Occipital lobe (tissue), 2 donors: ENCODE results near the gene ASS1. TPM values are rescaled to one million over a fixed set of nuclear protein-coding genes. Genes with fewer than 3 reads are reported as not detected.
A peak's percentile ranks its signal among the peaks of the same experiment; 100 is the strongest.
"Not testable (repeated sequence)": the region's sequence is repeated elsewhere in the genome, so short reads cannot be mapped to it uniquely, and the experiment has no call there.

Experiments
- DNase-seq: peaks from one replicate; lab custom pipeline; 2025; lab: John Stamatoyannopoulos, UW
- total RNA-seq: library from RNA; depleted of rRNA; stranded (reverse); fragments of >200 nt; gene quantifications from one replicate; pipeline ENCODE4 v1.2.3, GENCODE V29; 2014

ASS1 gene
- total RNA-seq, 1 donor from 2014 or later: 9.8 TPM

GRCh38 chr9:130433947-130434262 is 10.9 kb upstream of the ASS1 start:
- no peak for DNase-seq

- DNase-seq: not testable (repeated sequence)
Measured at GRCh38 chr9:130434656-130435055, 10.1 kb upstream of the ASS1 start.

- DNase-seq: no peak
Measured at GRCh38 chr9:130437011-130437789, 7.6 kb upstream of the ASS1 start.

DNA sequence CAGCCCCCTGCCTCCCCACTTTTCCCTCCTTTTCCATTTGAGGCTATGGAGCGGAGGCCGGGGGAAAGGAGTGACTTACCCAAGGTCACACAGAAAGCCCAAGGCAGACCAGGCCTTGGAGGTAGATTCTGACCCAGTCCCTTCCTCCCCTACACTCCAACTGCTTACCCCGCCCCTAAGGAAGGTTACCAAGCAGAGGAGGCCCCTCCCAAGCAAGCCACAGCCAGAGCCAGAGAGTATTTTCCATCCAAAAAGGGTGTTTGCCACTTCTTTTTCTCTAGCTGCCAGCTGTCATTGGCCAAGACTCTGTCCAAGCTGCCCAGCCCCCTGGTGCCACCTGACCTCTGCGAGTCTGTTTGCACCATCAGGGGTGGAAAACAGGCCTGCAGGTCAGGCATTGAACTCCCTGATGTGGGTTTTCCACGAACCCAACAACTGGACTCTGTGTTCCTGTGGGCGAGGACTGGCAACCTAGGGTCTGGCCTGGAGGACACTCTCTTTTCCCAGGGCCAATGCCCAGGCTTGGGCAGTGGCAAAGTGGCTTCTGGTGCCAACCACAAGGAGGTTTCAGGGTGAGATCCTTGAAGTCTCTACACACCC is 6.3 kb upstream of the ASS1 start:
- DNase-seq: no peak

GRCh38 chr9:130441031-130441430 is 3.7 kb upstream of the ASS1 start:
- DNase-seq: no peak

DNA sequence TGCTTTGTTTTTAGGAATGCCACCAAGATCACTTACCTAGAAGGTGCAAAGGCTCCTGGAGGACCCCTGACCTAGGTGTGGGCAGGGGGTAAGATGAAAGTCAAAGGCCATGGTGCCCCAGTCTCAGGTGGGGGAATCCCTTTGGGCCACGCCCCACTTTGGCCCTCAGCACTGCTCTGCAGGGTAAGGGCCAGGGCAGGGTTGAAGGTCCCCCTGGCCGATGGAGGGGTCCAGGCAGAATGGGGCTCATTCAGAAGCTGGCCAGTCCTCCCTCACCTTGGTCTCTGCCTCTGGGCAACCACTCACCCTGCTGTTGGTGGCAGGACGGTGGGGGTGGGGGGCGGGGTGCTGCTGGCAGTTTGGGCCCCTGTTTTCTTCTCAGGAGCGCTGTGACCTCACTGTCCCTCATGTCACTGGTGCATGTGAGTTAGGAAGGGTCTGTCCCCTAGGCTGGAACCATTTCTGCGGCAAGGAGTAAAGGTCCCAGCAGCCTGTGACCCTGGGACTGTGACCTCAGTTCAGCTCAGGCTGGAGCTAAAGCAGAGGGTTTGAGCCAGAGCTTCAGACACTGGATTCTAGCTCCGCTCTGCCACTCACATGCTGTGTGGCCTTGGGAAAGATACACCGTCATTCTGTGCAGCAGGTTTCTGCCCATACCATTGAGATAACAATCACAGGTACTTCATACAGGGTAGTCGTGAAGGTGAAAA is 1.9 kb upstream of the ASS1 start:
- DNase-seq: no peak

DNA sequence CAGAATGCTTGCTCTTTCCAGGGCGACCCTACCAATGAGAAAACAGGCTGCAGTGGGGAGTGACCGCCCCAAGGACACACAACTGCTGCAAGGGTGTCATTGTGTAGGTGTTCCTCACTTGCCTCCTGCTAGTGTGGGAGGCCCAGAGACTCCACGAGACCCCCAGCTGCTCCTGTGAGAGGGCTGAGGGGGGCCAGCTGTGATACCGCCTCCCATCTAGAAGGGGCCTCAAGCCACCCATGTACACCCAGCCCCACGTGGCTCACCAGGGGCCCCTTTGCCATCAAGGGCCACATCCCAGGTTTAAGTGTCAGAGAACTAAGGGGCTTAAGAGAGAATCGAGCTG is 1.3 kb upstream of the ASS1 start:
- DNase-seq: no peak

DNA sequence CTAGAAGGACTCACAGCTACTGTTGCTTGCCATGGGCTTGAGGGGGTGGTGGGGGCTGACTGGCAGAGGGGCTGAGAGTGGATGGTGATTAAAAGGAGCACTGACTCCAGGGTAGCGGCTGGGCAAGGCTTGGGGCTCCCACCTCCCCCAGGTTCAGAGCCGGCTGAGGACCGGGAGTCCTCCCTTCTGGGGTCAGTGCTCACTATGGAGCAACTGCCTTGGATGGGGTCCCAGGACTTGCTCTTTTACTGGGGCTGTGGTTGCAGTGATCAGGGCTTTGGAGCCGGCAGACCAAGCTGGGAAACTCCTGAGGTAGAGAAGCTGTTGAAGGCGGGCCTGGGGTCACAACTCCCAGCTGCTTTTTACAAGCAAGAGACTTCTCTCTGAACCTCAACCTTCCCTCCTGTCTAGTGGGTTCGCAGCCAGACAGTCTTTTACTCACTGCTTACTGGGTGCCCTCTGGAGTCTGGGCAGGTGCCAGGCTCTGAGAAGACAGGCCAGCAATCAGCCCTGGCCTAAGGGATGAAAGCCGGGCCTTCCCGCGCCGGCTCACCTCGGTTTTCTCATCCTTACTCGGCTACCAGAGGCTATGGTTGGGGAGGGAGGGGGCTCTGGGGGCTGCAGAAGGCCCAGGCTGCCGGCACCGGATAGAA is 795 bp upstream of the ASS1 start:
- no peak for DNase-seq

DNA sequence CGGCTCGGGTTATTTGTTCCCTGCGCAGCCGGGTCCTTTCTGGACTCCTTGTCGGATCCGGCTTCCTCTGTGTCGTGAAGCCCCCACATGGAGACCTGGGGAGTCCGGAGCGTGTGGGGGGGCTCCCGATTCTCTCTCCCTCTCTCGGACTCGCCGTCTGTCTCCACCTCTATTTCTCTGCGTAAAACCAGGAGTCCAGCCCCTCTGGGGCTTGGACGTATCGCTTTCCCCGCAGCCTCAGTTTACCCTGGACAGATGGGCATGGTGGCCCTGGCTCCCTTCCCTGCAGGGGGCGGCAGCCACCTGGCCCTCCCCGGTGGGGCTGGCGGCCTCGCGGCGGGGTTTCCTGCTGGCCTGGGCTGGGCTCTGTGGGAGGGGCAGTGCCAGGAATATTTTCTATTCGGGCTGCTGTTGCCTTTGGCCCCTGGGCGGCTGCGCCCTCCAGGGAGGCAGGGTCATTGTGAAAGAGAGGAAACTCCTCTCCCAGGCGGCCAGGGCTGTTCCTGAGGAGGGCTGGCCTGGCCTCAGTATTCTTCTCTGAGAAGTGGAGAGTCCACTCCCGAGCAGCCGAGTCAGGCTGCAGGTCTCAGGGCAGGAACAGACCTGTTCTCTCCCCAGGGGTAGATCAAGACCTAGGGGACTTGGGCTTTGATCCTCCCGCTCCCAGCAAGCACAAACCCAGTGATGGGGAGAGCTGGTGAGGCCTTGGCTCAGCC is 665 bp downstream of the ASS1 start:
- no peak for DNase-seq

DNA sequence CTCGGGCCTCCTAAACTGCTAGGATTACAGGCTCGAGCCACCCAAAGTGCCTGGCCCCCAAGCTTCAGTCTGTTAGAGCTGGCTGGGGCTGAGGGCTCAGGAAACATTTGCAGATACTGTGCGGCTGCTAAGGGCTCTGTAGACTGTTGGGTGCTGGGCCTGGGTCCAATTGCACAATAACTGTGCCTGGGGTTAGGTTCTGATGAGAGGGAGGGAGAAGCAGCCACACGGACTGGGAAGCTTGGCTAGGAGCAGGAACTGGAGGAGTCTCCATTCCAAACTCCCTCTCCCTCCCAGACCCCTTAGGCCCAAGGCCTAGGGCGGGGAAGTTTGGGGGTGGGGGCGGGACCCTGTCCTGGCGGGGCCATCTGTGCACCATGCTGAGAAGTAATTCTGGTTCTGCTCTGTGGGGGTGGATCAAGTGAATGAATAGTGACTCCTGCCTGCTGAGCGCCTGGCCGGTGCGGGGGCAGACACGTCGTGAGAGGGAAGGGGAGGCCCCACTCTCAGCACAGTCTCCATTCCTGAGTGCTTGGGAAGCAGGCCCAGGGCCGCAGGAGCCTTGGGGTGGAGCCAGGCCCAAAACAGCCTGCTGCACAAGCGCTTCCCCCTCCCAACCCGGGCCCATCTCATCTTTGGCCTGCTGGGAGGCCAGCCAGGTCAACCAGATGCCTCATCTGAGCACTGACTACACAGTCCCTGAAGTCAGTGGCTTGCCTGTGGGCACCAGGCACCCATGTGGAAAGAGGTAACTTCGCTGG is 1.5 kb downstream of the ASS1 start:
- DNase-seq: no peak

DNA sequence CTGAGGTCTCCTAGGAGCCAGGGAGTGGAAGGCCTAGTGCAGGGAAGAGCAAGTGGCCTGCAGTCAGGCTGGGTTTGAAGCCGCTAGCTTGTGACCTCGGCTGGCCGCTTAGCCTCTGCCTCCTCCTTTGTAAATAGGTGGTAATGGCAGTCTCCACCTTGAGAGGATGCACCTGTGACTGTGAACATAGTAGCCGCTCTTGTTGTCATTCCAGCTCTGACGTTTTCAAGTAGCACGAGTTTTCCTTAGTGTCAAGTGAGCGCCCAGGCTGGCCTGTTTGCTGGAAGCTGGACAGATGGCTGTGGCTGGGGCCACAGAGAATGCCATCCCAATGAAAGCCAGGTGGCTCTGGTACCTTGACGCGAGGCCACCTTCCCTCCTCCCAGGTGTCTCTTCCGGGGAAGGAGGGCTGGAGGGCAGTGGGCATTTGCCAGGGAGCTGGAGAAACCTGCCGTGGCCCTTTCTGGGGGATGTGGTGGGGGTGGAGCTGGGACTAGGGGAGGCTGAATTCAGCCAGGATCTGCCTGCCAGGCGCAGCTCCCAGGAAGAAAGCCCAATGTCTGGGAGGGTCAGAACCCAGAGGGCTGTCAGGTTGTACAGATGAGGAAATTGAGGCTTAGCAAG is 2.5 kb downstream of the ASS1 start:
- no peak for DNase-seq

GRCh38 chr9:130448035-130448624 is 3.4 kb downstream of the ASS1 start:
- DNase-seq: no peak

GRCh38 chr9:130448771-130449603 is 4.2 kb downstream of the ASS1 start:
- DNase-seq: no peak

DNA sequence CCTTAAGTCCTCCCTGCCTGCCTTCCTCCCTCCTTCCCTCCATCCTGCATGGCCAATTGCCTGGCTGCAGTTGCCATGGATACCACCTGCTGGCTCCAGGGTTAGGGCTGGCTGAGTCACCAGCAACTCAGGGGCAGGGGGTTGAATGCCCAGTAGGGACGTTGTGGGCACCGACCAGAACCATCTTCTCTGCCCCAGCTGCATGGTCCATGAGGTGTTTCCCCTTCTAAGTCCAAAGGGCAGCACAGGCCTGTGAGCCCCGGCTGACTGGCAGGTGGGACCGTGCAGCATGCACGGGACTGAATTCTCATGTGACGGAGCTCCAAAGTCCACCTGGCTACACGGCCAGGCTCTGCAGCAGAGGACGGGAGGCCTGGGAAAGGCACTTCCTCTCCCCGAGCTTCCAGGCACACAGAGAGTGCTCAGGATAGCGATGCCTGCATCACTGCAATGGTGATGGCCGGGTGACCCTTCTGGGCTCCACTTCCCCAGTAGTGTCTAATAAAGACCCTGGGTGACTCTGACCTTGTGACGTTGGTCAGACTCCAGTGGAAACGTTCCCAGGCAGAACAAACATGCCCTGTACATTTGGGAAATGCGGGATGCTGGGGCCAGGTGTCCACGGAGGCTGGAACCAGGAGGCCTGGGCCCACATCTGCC is 5.7 kb downstream of the ASS1 start:
- no peak for DNase-seq

GRCh38 chr9:130451004-130451390 is 6.2 kb downstream of the ASS1 start:
- no peak for DNase-seq

DNA sequence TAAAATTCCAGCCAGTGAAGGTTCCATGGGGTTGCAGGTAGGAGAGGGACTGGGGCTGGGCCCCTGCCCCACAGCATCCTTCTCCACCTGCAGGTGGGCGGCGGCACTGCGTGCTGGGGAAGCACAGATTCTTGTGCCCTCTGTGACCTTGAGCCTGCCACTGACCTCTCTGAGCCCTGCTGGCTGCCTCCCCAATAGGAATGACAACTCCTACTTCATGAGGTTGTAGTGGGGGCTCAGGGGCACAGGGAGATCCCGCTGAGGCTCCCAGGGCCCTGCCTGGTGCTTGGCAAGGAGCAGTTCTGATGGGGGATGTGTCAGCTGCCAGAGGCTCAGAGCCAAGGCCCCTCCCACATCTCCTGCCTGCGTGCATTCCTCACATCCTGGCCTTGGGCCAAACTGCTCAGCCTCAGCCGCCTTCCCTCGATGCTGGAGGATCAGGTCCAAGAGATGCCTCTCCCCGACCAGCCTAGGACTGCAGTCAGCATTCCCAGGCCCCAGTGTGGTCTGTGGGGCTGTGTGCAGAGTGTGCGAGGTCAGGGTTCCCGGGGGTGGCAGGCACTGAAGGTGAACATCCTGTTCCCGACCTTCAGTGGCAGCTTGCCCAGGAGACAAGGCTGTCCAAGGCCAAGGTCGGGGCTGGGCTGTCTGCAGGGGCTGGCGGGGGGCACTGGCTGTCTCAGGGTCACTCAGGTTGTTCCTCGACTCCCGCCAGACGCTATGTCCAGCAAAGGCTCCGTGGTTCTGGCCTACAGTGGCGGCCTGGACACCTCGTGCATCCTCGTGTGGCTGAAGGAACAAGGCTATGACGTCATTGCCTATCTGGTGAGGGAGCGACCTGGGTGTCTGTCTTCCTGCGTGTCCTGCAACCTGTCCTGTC is 7.0 kb downstream of the ASS1 start:
- DNase-seq: peak; percentile 59

DNA sequence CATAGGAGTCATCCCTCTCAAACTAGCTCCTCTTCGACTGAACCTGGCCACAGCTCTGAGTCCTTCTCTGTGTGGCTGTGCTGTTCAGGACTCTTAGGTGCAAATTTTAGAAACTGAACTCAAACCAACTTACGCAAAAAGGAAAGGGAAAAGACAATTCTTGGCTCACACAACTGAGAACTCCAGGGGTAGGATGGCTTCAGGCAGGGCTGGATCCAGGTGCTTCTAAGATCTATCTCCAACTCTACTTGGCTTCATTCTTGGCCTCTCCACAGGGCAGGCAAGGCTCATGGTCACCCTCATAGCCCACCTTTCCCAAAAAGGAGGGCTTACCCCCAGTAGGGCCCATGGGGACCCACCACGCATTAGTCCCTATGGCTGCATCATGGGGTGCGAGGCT is 8.1 kb downstream of the ASS1 start:
- DNase-seq: no peak

DNA sequence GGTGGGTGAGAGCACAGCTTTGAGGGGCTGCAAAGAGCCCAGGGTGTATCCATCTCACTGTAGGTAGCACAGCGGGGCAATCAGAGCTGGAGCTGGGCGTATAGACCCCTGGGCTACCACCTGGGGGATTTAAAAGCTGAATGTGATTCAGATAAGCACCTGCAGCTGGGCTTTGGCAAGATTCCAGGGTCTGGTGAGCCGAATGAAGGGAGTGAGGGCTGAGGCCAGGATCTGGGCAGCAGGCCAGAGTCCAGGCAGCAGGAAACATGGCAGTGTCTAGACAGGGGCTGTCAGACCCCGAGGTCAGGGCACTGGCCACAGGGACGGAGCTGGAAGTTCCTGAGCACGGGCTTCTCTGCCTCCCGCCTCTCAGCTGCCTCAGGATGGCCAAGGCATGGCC is 8.7 kb downstream of the ASS1 start:
- DNase-seq: no peak
